Suppressor macrophage treated with lipopolysaccharide for 1 hour (primary cell): ENCODE data around the gene ACVR2B.

Experiments used
- DNase-seq, 3 donors: peaks; one replicate each; pipeline ENCODE4 v3.0.0-alpha.2; 2020 to 2022

Gene ACVR2B

GRCh38 chr3:38533285-38533976 lies 79.7 kb downstream of the ACVR2B start:
- DNase-seq = no peak

GRCh38 chr3:38534180-38534579 lies 80.5 kb downstream of the ACVR2B start:
- no peak for DNase-seq

DNA sequence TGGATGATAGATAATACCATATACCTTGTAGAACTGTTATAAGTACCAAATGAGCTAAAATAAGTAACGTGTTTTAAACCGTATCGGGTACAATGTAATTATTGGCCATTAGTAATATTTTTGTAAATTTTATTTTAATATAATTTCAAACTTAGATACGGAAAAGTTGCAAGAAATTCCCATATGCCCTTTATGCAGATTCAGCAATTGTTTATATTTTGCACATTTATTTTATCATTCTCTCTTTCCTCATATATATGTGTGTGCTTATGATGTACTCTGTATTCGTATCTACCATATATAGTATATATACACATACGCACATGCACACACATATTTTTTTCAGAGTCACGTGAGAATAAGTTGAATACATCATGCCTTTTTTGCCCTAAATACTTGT lies 80.9 kb downstream of the ACVR2B start:
- no peak for DNase-seq

DNA sequence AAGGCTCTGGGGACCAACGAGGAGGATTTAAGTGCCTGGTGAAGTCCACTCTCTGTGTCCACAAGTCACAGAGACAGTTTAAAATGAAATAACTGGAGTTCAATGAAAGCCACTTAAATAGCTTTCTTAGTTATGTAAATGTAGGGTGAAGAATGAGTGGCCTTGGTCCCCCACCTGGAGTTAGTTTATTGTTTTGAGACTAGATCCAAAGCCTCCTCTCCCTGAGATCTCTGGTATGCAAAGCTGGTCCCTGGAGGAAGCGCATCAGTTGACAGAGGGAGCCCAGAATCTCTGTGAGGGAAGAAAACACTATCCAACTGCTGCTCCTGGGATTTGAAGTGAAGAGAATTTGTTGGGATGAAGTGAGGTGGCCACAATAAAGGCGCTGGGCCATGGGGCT lies 83.0 kb downstream of the ACVR2B start:
- DNase-seq = no peak

GRCh38 chr3:38538773-38539353 lies 85.2 kb downstream of the ACVR2B start:
- no peak for DNase-seq

DNA sequence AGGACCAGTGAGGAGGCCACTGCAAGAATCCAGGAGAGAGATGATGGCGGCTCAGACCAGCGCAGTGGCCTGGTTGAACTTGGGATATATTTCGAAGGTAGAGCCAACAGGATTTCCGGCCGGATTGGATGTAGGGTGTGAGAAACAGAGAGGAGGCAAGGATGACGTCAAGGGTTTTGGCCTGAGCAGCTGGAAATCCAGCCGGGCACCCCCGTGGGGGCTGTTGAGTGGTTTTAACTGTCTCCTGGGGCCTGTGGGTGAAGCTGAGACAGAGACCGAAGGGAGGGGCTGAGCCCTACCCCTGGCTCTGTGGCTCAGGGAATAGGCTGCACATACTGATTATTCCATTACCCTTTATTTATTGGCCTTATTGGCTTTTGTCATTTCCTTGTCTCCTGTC lies 88.1 kb downstream of the ACVR2B start:
- DNase-seq = no peak
